Measurements from ENCODE around the gene TNFRSF21. TPM values are rescaled to one million over a fixed set of nuclear protein-coding genes. Genes with fewer than 3 reads are reported as not detected.
"Not testable (repeated sequence)": the region's sequence is repeated elsewhere in the genome, so short reads cannot be mapped to it uniquely, and the experiment has no call there.

The TNFRSF21 gene
- polyA plus RNA-seq (ENCODE audit: insufficient read length in 4 of 4) = 10 to 100 TPM; 32.1 to 42.8 (median 35.5) TPM

DNA sequence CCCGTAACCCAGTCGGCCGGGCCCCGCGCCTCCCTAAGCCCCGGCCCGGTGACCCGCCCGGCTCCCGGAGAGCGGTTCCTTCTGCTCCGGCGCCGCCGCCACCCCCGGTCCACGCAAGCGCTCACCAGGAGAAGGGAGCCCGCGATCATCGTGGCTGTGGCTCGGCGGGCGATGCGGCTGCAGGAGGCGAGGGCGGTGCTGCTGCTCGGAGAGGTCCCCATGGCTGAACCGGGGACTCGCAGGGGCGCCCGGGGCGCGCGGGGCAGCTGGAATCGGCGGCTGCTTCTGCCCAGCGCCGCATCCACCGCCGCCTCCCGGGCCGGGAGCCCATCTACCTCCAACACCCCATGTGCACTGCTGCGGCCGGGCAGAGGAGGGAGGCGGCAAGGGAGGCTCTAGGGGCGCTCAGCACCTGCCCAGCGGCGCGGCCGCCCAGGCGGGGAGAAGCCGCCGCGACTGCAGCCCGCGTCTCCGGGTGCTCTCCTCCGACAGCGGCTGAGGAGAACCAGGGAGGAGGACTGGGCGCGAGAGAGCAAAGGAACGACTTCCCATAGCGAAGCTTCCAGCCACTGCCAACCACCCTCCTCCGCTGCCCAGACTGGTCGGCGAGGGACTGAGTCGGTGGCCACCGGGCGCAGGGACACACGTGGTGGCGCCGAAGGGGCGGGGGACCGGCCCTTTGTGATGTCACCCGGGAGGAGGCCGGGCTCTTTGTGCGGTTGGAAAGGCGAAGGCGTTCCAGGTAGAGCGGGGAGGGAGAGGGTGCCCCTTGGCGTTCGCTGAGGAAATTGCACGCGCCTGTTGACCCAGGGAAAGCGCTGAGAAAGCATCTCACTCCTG lies at the start of gene TNFRSF21:
Gene TNFRSF21 (minus strand): TSS at position 615 of the 840 bp plus-strand sequence. CDS start 394 bp downstream, at position 221.
- DNase-seq (ENCODE audit: low read depth in 4 of 4, low spot score in 3 of 4) = peak; percentile 85 to 91 (median 88)

- DNase-seq (ENCODE audit: low read depth in 4 of 4, low spot score in 3 of 4) = no peak
These were observed 48.9 kb upstream of the TNFRSF21 start for GRCh38 chr6:47358440-47359225.

GRCh38 chr6:47357827-47358226 lies 48.1 kb upstream of the TNFRSF21 start:
- DNase-seq (ENCODE audit: low read depth in 4 of 4, low spot score in 3 of 4) = no peak

DNA sequence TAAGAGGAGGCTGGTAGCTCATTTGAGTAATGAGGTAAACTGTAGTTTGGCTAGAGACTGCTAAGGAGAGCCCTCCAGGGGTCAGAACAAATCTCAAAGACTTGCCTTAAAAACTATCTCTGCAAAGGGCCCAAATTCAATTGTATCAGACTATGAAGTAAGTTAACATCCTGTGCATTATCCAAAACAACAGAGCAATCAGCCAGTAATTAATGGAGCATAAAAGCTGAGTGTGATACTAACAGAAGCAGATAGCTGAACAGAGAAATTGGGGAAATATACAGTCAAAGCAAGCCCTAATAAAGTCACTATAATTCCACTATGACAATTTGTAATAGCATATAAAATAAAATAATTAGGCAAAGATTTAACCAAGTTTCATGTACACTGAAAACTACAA lies 45.8 kb upstream of the TNFRSF21 start:
- DNase-seq (ENCODE audit: low read depth in 4 of 4, low spot score in 3 of 4) = no peak

GRCh38 chr6:47353871-47354270 lies 44.2 kb upstream of the TNFRSF21 start:
- DNase-seq (ENCODE audit: low read depth in 4 of 4, low spot score in 3 of 4) = no peak

- DNase-seq (ENCODE audit: low read depth in 4 of 4, low spot score in 3 of 4) = no peak
These were observed 43.3 kb upstream of the TNFRSF21 start for GRCh38 chr6:47352966-47353365.

DNA sequence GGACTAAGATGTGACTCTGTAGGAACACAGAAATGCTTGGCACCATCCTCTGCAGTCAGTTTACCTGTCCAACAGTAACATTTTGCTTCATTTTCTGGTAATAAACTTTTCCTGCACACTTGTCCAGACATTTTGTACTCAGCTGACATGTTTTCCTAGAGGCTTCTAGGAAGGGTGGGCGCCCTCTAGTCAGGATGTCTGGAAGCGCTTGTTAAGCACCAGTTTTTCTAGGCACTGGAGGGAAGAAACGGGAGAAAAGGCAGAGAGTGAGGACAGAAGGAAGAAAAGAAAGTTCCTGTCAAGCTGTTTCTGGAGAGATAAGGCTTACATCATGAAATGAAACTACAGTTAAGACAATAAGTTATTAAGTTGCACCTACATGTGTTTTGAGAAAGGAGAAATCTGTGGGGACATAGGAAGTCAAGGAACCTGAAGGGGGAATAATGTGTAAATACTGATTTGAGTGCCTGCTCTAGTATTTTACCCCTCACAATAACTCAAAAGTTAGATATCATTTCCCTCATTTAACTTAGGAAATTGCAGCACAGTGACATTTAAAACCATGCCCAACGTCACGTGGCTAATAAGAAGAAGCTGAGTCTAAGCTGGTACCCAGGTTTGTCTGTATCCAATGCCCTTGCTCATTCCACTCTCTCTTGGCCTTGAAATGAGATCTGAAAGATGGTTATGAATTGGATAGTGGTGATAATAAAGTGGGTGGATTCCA lies 42.7 kb upstream of the TNFRSF21 start:
- DNase-seq (ENCODE audit: low read depth in 4 of 4, low spot score in 3 of 4) = no peak

- DNase-seq (ENCODE audit: low read depth in 4 of 4, low spot score in 3 of 4) = no peak
These were observed 41.9 kb upstream of the TNFRSF21 start for GRCh38 chr6:47351621-47352020.

DNA sequence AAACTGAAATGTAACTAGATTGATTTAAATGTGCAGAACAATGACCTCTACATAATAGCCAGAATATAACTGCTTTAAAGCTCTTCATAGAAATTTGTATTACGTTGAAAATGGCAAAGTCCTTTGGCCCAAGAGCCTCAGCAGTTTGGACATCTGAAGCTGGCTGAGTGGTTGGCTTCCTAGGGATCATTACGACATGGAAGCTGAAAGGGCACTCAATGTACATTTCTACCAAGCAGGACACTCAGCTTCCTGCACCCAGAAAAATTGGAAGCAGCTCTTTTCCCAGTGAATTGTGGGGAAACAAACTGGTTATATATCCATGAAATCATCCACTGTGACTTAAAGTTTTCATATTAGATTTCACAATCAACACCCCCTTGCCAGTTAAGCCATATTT lies 40.2 kb upstream of the TNFRSF21 start:
- no peak for DNase-seq (ENCODE audit: low read depth in 4 of 4, low spot score in 3 of 4)

DNA sequence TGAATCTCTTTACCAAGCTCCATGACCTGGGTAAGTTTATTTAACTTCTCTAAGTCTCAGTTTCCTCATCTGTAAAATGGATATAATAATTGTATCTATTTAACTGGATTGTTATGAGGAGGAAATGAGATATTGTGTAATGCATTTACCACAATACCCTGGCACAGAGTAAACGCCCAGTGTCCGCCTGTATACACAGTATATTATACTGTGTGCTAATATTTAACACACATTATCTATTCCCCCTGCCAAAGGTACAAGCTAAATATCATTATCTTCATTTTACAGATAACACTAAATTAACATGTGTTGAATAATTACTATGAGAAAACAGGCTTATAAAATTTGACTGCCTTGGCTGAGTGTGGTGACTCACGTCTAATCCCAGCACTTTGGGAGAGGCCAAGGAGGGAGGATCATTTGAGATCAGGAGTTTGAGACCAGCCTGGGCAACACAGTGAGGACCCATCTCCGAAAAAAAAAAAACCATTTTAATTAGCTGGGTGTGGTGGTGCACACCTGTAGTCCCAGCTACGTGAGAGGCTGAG lies 38.7 kb upstream of the TNFRSF21 start:
- no peak for DNase-seq (ENCODE audit: low read depth in 4 of 4, low spot score in 3 of 4)

- DNase-seq (ENCODE audit: low read depth in 4 of 4, low spot score in 3 of 4) = no peak
These were observed 36.1 kb upstream of the TNFRSF21 start for GRCh38 chr6:47345761-47346160.

DNA sequence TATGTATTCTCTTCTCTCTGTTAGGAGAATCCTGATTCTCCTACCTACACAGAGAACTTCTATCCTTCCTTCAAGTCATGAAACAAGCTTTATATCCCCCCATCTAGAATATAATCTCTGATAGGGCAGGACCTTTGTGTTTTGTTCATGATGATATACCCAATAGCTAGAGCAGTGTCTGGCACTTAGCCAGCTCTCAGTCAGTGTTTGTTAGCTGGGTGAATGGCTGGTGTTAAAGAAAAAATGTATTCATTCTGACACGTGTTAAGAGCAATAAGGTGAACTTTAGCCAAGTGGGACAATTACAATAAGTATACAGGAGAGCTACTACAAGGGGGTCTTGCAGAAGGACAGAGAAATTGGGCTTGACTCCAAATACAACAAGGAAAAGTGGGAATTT lies 34.3 kb upstream of the TNFRSF21 start:
- no peak for DNase-seq (ENCODE audit: low read depth in 4 of 4, low spot score in 3 of 4)

GRCh38 chr6:47343600-47343999 lies 33.9 kb upstream of the TNFRSF21 start:
- no peak for DNase-seq (ENCODE audit: low read depth in 4 of 4, low spot score in 3 of 4)

DNA sequence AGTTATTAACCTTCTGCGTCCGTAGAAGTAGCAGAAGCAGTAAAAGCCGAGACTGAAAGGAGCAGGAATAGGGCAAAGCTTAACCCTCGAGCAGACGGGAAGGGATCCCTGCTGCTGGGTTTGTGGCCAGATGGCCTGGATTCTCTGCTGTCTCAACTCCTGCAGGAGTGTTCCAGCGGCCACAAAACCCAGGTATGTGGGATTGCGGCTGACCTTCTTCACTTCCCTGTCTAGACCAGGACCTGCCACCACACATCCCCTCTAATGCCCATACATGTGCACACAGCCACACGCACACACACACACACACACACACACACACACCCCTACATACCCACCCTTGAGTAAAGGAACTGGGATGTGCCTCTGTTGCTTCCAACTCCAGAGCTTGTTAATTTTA lies 33.1 kb upstream of the TNFRSF21 start:
- DNase-seq (ENCODE audit: low read depth in 4 of 4, low spot score in 3 of 4) = no peak

GRCh38 chr6:47337519-47337918 lies 27.8 kb upstream of the TNFRSF21 start:
- no peak for DNase-seq (ENCODE audit: low read depth in 4 of 4, low spot score in 3 of 4)

- DNase-seq (ENCODE audit: low read depth in 4 of 4, low spot score in 3 of 4) = no peak
These were observed 26.6 kb upstream of the TNFRSF21 start for GRCh38 chr6:47336334-47336733.

- no peak for DNase-seq (ENCODE audit: low read depth in 4 of 4, low spot score in 3 of 4)
These were observed 25.8 kb upstream of the TNFRSF21 start for GRCh38 chr6:47335466-47335865.

GRCh38 chr6:47334334-47334733 lies 24.6 kb upstream of the TNFRSF21 start:
- no peak for DNase-seq (ENCODE audit: low read depth in 4 of 4, low spot score in 3 of 4)

- DNase-seq (ENCODE audit: low read depth in 4 of 4, low spot score in 3 of 4) = not testable (repeated sequence)
These were observed 18.9 kb upstream of the TNFRSF21 start for GRCh38 chr6:47328606-47329005.

GRCh38 chr6:47328139-47328538 lies 18.4 kb upstream of the TNFRSF21 start:
- not testable (repeated sequence) for DNase-seq (ENCODE audit: low read depth in 4 of 4, low spot score in 3 of 4)

- no peak for DNase-seq (ENCODE audit: low read depth in 4 of 4, low spot score in 3 of 4)
These were observed 14.2 kb upstream of the TNFRSF21 start for GRCh38 chr6:47323887-47324286.

Data from right renal pelvis (tissue), 4 donors.